MM.1S (cell line): Measurements from ENCODE around the gene NBEA.

Source experiments
- DNase-seq: peaks from one replicate; pipeline ENCODE4 v3.0.0-alpha.2; 2015
- H2AFZ ChIP-seq: fragments of 300-600 bp; sonication (generic); 2 replicates; pipeline ENCODE4 v1.6.0; 2016; ENCODE audit warnings: antibody characterized with exemption, low read length
- H3F3A ChIP-seq: fragments of 300-600 bp; sonication (generic); 2 replicates; pipeline ENCODE4 v1.6.1; 2016; ENCODE audit warnings: mild to moderate bottlenecking, antibody characterized with exemption, low read length, moderate library complexity, mixed read lengths; ENCODE audit not compliant: insufficient read depth
- H3K27ac ChIP-seq: fragments of 300-600 bp; sonication (generic); 2 replicates; pipeline ENCODE4 v1.5.1; 2016; ENCODE audit warnings: mild to moderate bottlenecking, low read length
- H3K27me3 ChIP-seq: fragments of 300-600 bp; sonication (generic); replicated peaks from 2 replicates; pipeline ENCODE4 v1.6.0; 2016; ENCODE audit warnings: low read length; ENCODE audit not compliant: insufficient read depth
- H3K36me3 ChIP-seq: fragments of 300-600 bp; sonication (generic); replicated peaks from 2 replicates; pipeline ENCODE4 v1.6.1; 2016; ENCODE audit warnings: mild to moderate bottlenecking, low read length, mixed read lengths; ENCODE audit not compliant: insufficient read depth
- H3K4me1 ChIP-seq: fragments of 300-600 bp; sonication (generic); 2 replicates; pipeline ENCODE4 v1.6.1; 2016; ENCODE audit warnings: low read length, mixed read lengths
- H3K4me2 ChIP-seq: fragments of 300-600 bp; sonication (generic); 2 replicates; pipeline ENCODE4 v1.6.0; 2016; ENCODE audit warnings: low read depth, low read length
- H3K4me3 ChIP-seq: fragments of 300-600 bp; sonication (generic); 2 replicates; pipeline ENCODE4 v1.5.1; 2016; ENCODE audit warnings: low read length, mixed read lengths
- H3K79me2 ChIP-seq: fragments of 300-600 bp; sonication (generic); 2 replicates; pipeline ENCODE4 v1.6.1; 2016; ENCODE audit warnings: mixed run types, low read length, mixed read lengths
- H3K9ac ChIP-seq: fragments of 300-600 bp; sonication (generic); 2 replicates; pipeline ENCODE4 v1.6.1; 2016; ENCODE audit warnings: low read length, mixed read lengths
- H3K9me2 ChIP-seq: fragments of 300-600 bp; sonication (generic); replicated peaks from 2 replicates; pipeline ENCODE4 v1.6.1; 2016; ENCODE audit warnings: mild to moderate bottlenecking, low read length, mixed read lengths; ENCODE audit not compliant: insufficient read depth
- H3K9me3 ChIP-seq: fragments of 300-600 bp; sonication (generic); replicated peaks from 2 replicates; pipeline ENCODE4 v1.6.1; 2016; ENCODE audit warnings: mild to moderate bottlenecking, low read length, mixed read lengths; ENCODE audit not compliant: insufficient read depth
- H4K20me1 ChIP-seq: fragments of 300-600 bp; sonication (generic); 2 replicates; pipeline ENCODE4 v1.6.1; 2016; ENCODE audit warnings: mild to moderate bottlenecking, low read length, moderate library complexity, mixed read lengths; ENCODE audit not compliant: insufficient read depth
- EZH2 ChIP-seq: fragments of 300-600 bp; sonication (generic); optimal IDR thresholded peaks from 2 replicates; pipeline ENCODE3; 2017; ENCODE audit warnings: low read depth, mild to moderate bottlenecking, antibody characterized with exemption, low read length, mixed read lengths
- EZH2phosphoT487 ChIP-seq: fragments of 300-600 bp; sonication (generic); IDR thresholded peaks from 2 replicates; pipeline ENCODE4 v1.6.1; 2018; ENCODE audit warnings: antibody characterized with exemption, low read length
- TF ChIP-seq, protein P1 (sequence below): fragments of 300-600 bp; sonication (generic); IDR thresholded peaks from 2 replicates; pipeline ENCODE4 v1.5.1; 2016; ENCODE audit warnings: antibody characterized with exemption, low read length, mixed read lengths

NBEA gene

DNA sequence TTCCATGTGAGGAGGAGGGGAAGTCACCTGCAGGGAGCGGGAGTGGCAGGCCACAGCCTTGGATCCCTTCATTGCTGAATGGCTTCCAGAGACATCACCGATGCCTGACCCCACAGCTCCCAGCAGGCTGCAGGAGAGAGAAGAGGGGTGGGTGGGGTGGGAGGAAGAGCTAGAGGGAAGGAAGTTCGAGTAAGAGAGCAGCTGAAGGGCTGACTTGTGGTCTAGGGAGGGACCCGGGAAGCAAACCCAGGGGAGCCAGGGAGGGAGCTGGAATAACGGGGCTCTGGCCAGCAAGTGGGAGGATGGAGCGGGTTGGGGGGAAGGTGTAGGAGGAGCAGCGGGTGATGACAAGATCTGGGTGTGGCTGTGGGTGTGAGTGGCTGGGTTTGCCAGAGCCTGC lies 764.2 kb downstream of the NBEA start:
- no peaks in the 10 kb centered on the region for H3K9me3 ChIP-seq
- H3K4me3 ChIP-seq = no peak overlapping the region
- no peaks in the 10 kb centered on the region for H3K79me2 ChIP-seq
- DNase-seq = no peak
- H3K4me1 ChIP-seq = no peaks in the 10 kb centered on the region
- H3K27me3 ChIP-seq = no peaks in the 10 kb centered on the region
- no peak overlapping the region for H2AFZ ChIP-seq
- no peak overlapping the region for H3K27ac ChIP-seq
- no peak for TF ChIP-seq EZH2
- TF ChIP-seq EZH2phosphoT487 = no peak
- TF ChIP-seq, protein P1, sequence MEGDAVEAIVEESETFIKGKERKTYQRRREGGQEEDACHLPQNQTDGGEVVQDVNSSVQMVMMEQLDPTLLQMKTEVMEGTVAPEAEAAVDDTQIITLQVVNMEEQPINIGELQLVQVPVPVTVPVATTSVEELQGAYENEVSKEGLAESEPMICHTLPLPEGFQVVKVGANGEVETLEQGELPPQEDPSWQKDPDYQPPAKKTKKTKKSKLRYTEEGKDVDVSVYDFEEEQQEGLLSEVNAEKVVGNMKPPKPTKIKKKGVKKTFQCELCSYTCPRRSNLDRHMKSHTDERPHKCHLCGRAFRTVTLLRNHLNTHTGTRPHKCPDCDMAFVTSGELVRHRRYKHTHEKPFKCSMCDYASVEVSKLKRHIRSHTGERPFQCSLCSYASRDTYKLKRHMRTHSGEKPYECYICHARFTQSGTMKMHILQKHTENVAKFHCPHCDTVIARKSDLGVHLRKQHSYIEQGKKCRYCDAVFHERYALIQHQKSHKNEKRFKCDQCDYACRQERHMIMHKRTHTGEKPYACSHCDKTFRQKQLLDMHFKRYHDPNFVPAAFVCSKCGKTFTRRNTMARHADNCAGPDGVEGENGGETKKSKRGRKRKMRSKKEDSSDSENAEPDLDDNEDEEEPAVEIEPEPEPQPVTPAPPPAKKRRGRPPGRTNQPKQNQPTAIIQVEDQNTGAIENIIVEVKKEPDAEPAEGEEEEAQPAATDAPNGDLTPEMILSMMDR = no peak
- no peaks in the 10 kb centered on the region for H3K36me3 ChIP-seq
- no peaks in the 10 kb centered on the region for H3F3A ChIP-seq
- no peak overlapping the region for H3K4me2 ChIP-seq
- no peak overlapping the region for H3K9ac ChIP-seq
- no peaks in the 10 kb centered on the region for H4K20me1 ChIP-seq
- H3K9me2 ChIP-seq = no peaks in the 10 kb centered on the region

GRCh38 chr13:35706721-35707120 lies 764.7 kb downstream of the NBEA start:
- H2AFZ ChIP-seq = no peak overlapping the region
- no peaks in the 10 kb centered on the region for H3K36me3 ChIP-seq
- no peaks in the 10 kb centered on the region for H3F3A ChIP-seq
- H3K4me1 ChIP-seq = no peaks in the 10 kb centered on the region
- no peaks in the 10 kb centered on the region for H4K20me1 ChIP-seq
- H3K27me3 ChIP-seq = no peaks in the 10 kb centered on the region
- H3K4me2 ChIP-seq = no peak overlapping the region
- no peaks in the 10 kb centered on the region for H3K79me2 ChIP-seq
- no peak overlapping the region for H3K9ac ChIP-seq
- no peak for DNase-seq
- no peak overlapping the region for H3K4me3 ChIP-seq
- H3K27ac ChIP-seq = no peak overlapping the region
- TF ChIP-seq EZH2phosphoT487 (no peak), EZH2 (no peak)
- TF ChIP-seq, protein P1 = no peak
- H3K9me2 ChIP-seq = no peaks in the 10 kb centered on the region
- no peaks in the 10 kb centered on the region for H3K9me3 ChIP-seq

DNA sequence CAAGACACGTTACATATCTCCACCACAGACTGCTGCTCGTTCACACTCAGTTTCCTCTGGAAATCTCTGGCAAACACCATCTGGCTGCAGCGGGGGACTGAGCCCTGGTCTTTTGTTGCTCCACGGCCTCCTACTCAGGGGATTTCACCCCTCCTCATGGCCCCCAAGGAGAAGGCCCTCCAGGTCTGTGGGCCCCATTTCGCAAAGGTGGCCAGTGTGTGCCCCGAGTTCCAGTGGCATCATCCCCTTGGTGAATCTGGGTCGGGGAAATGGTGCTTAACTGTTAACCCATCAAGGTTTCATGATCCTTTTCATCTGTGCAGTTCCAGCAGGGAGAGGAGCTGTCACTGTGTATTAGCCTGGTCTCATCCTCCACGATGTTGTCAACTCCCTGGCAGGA lies 769.8 kb downstream of the NBEA start:
- Histone ChIP-seq H3F3A (no peaks in the 10 kb centered on the region), H3K36me3 (no peaks in the 10 kb centered on the region), H3K9me2 (no peaks in the 10 kb centered on the region), H3K27me3 (no peaks in the 10 kb centered on the region), H3K79me2 (no peaks in the 10 kb centered on the region), H4K20me1 (no peaks in the 10 kb centered on the region), H3K4me1 (no peaks in the 10 kb centered on the region), H2AFZ (no peak overlapping the region), H3K9me3 (no peaks in the 10 kb centered on the region), H3K4me2 (no peak overlapping the region), H3K4me3 (no peak overlapping the region), H3K27ac (no peak overlapping the region), H3K9ac (no peak overlapping the region)
- no peak for DNase-seq
- TF ChIP-seq EZH2 = no peak
- no peak for TF ChIP-seq EZH2phosphoT487
- TF ChIP-seq, protein P1 = no peak
